GM12865 (cell line): Measurements from ENCODE around the gene THEM4.
"Not testable (repeated sequence)": the region's sequence is repeated elsewhere in the genome, so short reads cannot be mapped to it uniquely, and the experiment has no call there.

Experiments used
- DNase-seq: peaks from one replicate; pipeline ENCODE4 v3.0.0; 2010; ENCODE audit warnings: low read depth
- H3K4me3 ChIP-seq: 2 replicates; pipeline ENCODE4 v1.5.1; 2011; ENCODE audit warnings: mild to moderate bottlenecking, low read depth, low read length, control low read depth
- TF ChIP-seq, protein P1 (sequence below): IDR thresholded peaks from 2 replicates; pipeline ENCODE4 v1.5.1; 2011; ENCODE audit warnings: low read length, control low read depth, low read depth, inconsistent platforms; ENCODE audit not compliant: insufficient read depth; ENCODE audit errors: missing control alignments

THEM4 gene

DNA sequence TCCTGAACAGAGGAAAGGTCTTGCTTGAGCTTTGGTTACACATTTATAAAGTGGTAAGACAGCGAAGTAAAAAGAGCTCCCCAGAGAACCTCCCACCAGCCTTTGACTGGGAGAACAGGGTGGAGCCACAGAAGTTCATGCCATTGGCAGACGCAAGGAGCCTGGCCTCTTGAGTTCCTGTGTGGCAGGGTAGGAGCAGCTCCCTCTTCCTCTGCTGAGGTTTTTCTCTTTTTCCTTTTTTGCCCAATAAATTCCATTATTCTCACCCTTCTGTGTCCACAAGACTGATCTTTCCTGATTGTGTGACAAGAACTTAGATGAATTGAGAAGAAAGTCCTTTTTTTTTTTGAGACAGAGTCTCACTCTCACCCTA is 4.3 kb downstream of the THEM4 start:
- TF ChIP-seq, protein P1, sequence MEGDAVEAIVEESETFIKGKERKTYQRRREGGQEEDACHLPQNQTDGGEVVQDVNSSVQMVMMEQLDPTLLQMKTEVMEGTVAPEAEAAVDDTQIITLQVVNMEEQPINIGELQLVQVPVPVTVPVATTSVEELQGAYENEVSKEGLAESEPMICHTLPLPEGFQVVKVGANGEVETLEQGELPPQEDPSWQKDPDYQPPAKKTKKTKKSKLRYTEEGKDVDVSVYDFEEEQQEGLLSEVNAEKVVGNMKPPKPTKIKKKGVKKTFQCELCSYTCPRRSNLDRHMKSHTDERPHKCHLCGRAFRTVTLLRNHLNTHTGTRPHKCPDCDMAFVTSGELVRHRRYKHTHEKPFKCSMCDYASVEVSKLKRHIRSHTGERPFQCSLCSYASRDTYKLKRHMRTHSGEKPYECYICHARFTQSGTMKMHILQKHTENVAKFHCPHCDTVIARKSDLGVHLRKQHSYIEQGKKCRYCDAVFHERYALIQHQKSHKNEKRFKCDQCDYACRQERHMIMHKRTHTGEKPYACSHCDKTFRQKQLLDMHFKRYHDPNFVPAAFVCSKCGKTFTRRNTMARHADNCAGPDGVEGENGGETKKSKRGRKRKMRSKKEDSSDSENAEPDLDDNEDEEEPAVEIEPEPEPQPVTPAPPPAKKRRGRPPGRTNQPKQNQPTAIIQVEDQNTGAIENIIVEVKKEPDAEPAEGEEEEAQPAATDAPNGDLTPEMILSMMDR, result no peak
- DNase-seq, result no peak
- H3K4me3 ChIP-seq, result no peak overlapping the region

DNA sequence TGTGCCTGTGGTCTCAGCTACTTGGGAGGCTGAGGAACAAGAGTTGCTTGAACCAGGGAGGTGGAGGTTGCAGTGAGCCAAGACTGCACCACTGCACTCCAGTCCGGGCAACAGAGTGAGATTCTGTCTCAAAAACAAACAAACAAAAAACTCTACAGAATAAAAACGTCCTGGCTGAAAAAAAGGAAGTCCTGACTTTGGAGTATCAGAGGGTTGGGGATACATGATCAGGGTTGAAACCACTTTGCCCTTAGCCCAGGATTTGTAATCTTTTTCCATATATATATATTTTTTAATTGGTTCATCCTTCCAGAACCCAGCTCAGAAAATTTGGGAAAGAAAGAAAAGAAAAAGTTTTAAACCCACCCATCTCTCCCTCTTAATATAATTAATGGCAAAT is 6.5 kb downstream of the THEM4 start:
- TF ChIP-seq, protein P1, result no peak
- no peak for DNase-seq
- no peak overlapping the region for H3K4me3 ChIP-seq

DNA sequence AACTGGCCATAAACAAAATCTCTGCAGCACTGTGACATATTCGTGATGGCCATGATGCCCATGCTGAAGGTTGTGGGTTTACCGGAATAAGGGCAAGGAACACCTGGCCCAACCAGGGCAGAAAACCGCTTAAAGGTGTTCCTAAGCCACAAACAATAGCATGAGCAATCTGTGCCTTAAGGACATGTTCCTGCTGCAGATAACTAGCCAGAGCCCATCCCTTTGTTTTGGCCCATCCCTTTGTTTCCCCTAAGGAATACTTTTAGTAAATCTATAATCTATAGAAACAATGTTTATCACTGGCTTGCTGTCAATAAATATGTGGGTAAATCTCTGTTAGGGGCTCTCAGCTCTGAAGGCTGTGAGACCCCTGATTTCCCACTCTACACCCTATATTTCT is 8.5 kb downstream of the THEM4 start:
- not testable (repeated sequence) for H3K4me3 ChIP-seq, DNase-seq

DNA sequence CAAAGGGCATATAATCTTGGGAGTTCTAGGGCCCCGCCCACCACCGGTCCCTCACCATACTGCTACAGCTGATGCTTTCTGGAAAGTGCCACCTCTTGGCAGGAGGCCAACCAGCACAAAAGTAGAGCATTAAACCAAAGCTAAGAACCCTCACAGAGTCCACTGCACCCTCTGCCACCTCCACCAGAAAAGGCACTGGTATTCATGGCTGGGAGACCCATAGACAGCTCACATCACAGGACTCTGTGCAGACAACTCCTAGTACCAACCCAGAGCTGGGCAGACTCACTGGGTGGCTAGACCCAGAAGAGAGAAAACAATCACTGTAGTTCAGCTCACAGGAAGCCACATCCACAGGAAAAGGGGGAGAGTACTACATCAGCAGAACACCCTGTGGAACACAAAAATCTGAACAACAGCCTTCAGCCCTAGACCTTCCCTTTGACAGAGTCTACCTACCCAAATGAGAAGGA is 10.8 kb downstream of the THEM4 start:
- H3K4me3 ChIP-seq, result no peak overlapping the region
- TF ChIP-seq, protein P1, result no peak
- DNase-seq, result no peak

DNA sequence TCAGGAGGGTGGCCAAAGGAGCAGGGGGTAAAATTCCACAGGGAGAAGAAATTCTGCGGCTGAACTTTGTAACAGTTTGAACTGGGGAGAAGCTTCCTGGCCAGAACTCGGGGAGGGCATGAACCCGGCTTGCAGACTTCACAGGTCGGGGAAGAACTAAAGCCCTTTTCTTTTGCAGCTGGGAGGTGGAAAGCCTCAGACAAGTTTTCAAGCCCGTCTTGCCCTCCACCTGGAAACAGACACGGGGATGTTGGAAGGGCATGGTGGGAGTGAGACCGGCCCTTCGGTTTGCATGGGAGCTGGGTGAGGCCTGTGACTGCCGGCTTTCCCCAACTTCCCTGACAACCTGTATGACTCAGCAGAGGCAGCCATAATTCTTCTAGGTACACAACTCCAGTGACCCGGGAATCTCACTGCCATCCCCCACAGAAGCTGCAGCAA is 11.3 kb downstream of the THEM4 start:
- no peak overlapping the region for H3K4me3 ChIP-seq
- DNase-seq, result no peak
- TF ChIP-seq, protein P1, result no peak

DNA sequence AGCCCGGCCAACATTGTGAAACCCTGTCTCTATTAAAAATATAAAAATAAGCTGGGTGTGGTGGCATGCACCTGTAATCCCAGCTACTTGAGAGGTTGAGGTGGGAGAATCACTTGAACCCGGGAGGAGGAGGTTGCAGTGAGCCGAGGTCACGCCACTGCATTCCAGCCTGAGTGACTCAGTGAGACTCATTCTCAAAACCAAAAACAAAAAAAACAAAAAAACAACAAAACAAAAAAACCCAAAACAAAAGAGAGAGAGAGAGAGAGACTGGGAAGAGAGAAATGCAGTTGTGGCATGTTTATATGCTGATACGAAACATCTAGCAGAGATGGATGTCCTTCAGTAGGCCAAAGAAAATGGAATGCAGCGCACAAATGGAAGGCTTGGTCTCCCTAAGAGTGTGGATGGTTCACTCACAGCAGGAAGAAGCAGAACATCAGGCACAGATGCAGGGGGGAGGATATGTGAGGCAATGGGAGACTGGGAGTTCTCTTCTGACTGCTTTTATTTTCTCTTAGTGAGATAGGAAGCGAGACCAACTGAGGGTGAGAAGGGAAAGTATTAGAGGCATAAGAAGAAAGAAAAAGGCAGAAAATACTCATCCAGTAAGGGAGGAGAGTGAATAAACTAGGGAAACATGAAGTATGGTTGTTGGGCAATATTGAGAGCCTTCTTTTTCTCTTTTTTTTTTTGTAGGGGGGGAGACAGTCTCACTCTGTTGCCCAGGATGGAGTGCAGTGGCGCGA is 16.0 kb downstream of the THEM4 start:
- DNase-seq, result no peak
- no peak overlapping the region for H3K4me3 ChIP-seq
- TF ChIP-seq, protein P1, result no peak

DNA sequence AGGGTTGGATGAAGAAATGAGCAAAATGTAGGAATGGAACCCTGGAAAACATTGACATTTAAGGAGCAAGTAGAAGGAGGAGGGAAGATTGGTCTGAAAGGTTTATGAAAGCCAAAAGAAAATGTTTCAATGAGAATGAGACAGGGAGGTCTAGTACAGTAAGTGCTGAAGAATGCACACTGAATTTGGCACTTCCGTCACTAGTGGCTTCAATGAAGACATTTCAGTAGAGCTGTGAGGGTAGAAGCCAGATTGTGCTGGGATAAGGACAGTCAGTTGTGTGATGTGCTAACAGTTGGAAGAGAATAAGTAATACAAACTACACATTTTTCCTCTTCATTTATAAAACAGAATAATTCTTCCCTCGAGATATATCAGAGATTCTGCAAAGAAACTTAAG is 17.1 kb downstream of the THEM4 start:
- DNase-seq, result no peak
- TF ChIP-seq, protein P1, result no peak
- no peak overlapping the region for H3K4me3 ChIP-seq
